Brain microvascular endothelial cell (primary cell): ENCODE data around the gene KLF13.

Source experiments
- DNase-seq: peaks from one replicate; pipeline ENCODE4 v3.0.0-alpha.2; 2020
- H3K27ac ChIP-seq: fragments of 250-450 bp; sonication (Bioruptor Pico); 2 replicates; pipeline ENCODE4 v1.5.1; 2020; ENCODE audit warnings: mild to moderate bottlenecking, moderate library complexity
- H3K27me3 ChIP-seq: fragments of 250-450 bp; sonication (Bioruptor Pico); replicated peaks from 2 replicates; pipeline ENCODE4 v1.5.1; 2020; ENCODE audit warnings: mild to moderate bottlenecking
- H3K36me3 ChIP-seq: fragments of 250-450 bp; sonication (Bioruptor Pico); replicated peaks from 2 replicates; pipeline ENCODE4 v1.5.1; 2020; ENCODE audit warnings: mild to moderate bottlenecking
- H3K4me3 ChIP-seq: 2 replicates; pipeline ENCODE4 v1.5.1; 2011; ENCODE audit warnings: low read depth, mild to moderate bottlenecking, control low read depth, low read length, moderate library complexity
- in situ Hi-C: cut with HindIII; loops from 2 replicates; pipeline ENCODE4 v1.10.0; 2017; ENCODE audit warnings: low sequenced_read_pairs, low pct_ligation_motif_present
- TF ChIP-seq, protein P1 (sequence below): IDR thresholded peaks from 2 replicates; pipeline ENCODE4 v1.5.1; 2011; ENCODE audit warnings: low read depth, mild to moderate bottlenecking, moderate library complexity, low read length, control low read depth, inconsistent platforms; ENCODE audit errors: missing control alignments

The KLF13 gene

DNA sequence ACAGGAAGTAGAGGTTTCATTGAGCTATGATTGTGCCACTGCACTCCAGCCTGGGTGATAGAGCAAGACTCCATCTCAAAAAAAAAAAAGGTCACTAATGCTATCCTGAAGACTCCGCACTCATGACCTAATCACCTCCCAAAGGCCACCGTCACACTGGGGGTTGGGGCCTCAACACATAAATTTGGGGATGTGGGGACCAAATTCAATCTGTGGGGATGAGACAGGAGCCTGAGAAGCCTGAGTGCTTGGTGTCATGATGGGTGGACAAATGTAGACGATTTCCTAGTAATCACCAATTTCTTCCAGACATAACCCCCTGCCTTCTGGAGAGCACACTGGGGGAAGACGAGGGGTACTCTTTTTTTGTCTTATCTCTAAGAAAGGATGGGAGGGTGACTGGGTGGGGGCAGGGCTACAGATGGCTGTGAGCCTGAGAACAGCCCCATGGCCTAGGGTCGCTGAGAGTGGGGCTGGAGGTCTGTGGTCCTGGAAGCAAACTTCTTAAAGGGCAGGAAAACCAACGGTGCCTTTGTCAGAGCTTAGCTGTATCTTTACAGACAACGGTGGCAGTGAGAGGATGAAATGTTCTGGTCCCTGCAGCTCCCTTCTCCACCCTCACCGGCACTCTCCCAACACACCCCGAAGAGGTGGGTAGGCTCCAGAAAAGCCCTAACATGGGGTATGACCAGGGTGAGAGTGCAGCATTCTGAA, 16.6 kb upstream of the KLF13 start:
- H3K27ac ChIP-seq = no peak overlapping the region
- peaks cover 12% of the 10 kb centered on the region for H3K27me3 ChIP-seq
- TF ChIP-seq, protein P1, sequence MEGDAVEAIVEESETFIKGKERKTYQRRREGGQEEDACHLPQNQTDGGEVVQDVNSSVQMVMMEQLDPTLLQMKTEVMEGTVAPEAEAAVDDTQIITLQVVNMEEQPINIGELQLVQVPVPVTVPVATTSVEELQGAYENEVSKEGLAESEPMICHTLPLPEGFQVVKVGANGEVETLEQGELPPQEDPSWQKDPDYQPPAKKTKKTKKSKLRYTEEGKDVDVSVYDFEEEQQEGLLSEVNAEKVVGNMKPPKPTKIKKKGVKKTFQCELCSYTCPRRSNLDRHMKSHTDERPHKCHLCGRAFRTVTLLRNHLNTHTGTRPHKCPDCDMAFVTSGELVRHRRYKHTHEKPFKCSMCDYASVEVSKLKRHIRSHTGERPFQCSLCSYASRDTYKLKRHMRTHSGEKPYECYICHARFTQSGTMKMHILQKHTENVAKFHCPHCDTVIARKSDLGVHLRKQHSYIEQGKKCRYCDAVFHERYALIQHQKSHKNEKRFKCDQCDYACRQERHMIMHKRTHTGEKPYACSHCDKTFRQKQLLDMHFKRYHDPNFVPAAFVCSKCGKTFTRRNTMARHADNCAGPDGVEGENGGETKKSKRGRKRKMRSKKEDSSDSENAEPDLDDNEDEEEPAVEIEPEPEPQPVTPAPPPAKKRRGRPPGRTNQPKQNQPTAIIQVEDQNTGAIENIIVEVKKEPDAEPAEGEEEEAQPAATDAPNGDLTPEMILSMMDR = no peak
- no peaks in the 10 kb centered on the region for H3K36me3 ChIP-seq
- in situ Hi-C loops = loop anchor here (25.0 kb wide), 1 partner anchor 98 kb away; no protein-coding TSS in a partner anchor
- no peak overlapping the region for H3K4me3 ChIP-seq
- no peak for DNase-seq

DNA sequence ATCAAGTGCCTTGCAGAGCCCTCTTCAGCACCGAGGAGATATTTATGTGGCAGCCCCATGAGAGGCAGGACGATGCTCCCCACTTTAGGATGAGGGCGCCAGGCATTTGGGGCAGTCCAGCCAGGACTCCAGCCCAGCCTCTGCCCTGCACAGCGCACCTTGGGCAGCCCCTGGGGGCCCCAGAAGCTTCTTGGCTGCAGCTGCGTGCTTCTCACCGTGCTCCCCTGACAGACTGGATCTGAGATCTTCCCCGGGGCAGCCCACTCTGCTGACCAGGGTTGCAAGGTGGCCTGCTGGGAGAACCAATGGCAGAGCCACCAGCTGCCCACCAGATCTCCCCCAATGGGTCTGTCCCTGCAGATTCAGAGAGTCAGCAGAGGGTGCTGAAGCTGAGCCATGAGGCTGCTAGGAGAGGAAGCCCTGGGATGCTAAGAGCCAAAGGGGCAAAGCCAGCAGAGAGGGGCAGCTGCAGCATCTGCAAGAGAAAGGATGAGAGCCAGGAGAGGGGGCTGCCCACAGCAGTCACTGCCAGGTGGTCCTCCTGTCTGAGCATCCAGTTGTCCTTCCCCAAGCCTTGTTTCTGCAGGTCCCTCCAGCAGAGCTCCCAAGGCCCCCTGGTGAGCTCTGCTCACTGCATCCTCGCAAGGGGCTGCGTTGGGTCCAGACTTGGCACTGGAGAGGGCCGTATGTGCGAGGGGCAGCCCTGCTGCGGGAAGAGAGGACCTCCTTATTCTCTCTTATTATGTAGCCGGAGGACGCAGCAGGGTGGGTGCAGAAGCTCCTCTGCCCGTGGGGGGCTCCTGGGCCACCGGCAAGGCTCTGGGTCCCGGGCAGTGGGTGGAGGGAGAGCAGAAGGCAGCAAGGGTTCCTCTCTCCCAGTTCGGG, 14.7 kb upstream of the KLF13 start:
- TF ChIP-seq, protein P1 = no peak
- no peak for DNase-seq

DNA sequence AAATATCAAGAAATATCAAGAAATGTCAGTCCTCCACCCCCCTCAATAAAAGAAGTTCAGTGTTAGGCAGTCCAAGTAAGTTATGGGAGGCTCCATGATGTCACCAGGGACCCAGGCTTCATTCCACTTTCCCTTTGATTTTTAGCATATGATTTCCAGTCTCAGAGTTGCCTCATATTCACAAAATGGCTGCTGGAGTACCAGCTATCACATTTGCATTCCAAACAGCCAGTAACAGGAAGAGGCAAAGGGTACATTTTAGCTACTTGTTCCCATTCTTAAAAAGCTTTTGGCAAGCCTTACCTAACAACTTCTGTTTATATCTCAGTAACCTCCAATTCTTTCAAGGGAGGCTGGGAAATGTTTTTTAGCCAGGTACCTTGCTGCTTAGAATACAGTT, 13.4 kb upstream of the KLF13 start:
- H3K36me3 ChIP-seq = no peaks in the 10 kb centered on the region
- TF ChIP-seq, protein P1 = no peak
- H3K27me3 ChIP-seq = peaks cover 2% of the 10 kb centered on the region
- in situ Hi-C loops = loop anchor here (25.0 kb wide), 1 partner anchor 101 kb away; no protein-coding TSS in a partner anchor
- no peak for DNase-seq
- no peak overlapping the region for H3K4me3 ChIP-seq
- H3K27ac ChIP-seq = no peak overlapping the region

More for the DNA sequence above, 14.7 kb upstream of the KLF13 start:
- H3K27me3 ChIP-seq = peaks cover 11% of the 10 kb centered on the region
- no peak overlapping the region for H3K27ac ChIP-seq
- no peak overlapping the region for H3K4me3 ChIP-seq
- no peaks in the 10 kb centered on the region for H3K36me3 ChIP-seq
- in situ Hi-C loops = loop anchor here (25.0 kb wide), 1 partner anchor 100 kb away; no protein-coding TSS in a partner anchor

DNA sequence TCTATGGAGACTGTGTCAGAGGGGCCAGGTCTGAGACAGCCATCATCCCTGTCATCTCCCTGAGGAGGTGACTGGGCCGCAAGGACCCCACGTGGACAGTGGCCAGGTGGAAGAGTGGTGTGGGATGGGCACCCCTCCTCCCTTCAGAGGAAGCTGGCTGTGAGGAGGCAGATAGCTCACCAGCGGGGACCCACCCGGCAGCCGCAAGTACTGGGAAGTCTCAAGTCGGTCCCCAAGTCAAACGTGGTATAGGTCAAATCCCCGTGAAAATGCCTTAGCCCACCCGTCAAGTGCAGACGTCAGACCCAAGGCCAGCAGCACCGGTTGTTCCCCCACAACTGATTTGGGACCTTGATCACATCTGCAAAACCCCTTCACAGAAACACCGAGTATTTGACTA, 12.3 kb upstream of the KLF13 start:
- Histone ChIP-seq H3K36me3 (no peaks in the 10 kb centered on the region), H3K27me3 (peaks cover 2% of the 10 kb centered on the region), H3K27ac (no peak overlapping the region), H3K4me3 (no peak overlapping the region)
- TF ChIP-seq, protein P1 = no peak
- no peak for DNase-seq
- in situ Hi-C loops = loop anchor here (25.0 kb wide), 1 partner anchor 102 kb away; no protein-coding TSS in a partner anchor

DNA sequence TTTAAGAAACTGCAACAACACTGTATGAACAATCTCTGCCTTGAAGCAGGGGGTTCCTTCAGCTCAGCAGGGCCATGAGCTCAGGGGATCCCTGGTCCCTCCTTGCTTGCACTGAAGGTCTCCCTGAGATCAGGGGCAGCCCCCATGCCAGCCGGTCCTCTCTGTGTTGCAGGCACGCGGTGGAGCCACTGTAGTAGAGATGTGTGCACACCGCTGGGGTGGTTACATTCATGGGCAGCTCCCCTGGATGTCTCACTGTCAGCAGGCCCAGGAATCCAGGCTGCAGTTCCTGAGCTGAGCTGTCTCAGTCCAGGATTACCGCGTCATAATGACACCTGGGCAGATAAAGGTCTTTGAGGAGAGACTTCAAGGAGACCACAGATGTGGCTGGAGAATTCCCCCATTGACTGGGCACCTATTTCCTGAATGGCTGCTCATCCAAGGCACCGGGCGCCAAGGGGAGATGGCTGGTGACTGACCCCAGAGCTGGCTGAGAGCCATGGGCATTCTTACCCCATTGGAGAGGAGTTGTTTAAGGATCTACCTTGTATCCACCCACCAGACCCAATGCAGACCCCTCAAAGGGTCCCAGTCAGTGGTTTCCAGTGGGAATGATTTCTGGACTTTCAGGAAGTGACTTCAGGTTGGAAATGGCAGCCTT, 10.4 kb upstream of the KLF13 start:
- in situ Hi-C loops = loop anchor here (25.0 kb wide), 1 partner anchor 104 kb away; no protein-coding TSS in a partner anchor
- TF ChIP-seq, protein P1 = no peak
- H3K27me3 ChIP-seq = peaks cover 2% of the 10 kb centered on the region
- no peaks in the 10 kb centered on the region for H3K36me3 ChIP-seq
- H3K4me3 ChIP-seq = no peak overlapping the region
- no peak for DNase-seq
- no peak overlapping the region for H3K27ac ChIP-seq
